Jurkat, Clone E6-1 (cell line): ENCODE measurements around the gene AUTS2.

Source experiments
- DNase-seq: peaks from one replicate; pipeline ENCODE4 v3.0.0-alpha.2; 2011; ENCODE audit warnings: low read depth, low spot score
- H3K4me3 ChIP-seq: 2 replicates; pipeline ENCODE4 v1.5.1; 2011; ENCODE audit warnings: mild to moderate bottlenecking, low read length, control low read depth, moderate library complexity

Gene AUTS2

GRCh38 chr7:69845721-69846495, 247.6 kb downstream of the AUTS2 start:
- no peak overlapping the region for H3K4me3 ChIP-seq
- DNase-seq = no peak

GRCh38 chr7:69847921-69848612, 249.8 kb downstream of the AUTS2 start:
- H3K4me3 ChIP-seq = no peak overlapping the region
- no peak for DNase-seq

- H3K4me3 ChIP-seq = no peak overlapping the region
- no peak for DNase-seq
Observed at GRCh38 chr7:69849268-69849667, 251.0 kb downstream of the AUTS2 start.

GRCh38 chr7:69857014-69857413, 258.7 kb downstream of the AUTS2 start:
- no peak for DNase-seq
- H3K4me3 ChIP-seq = no peak overlapping the region

GRCh38 chr7:69858471-69858870, 260.2 kb downstream of the AUTS2 start:
- DNase-seq = no peak
- H3K4me3 ChIP-seq = no peak overlapping the region

- no peak for DNase-seq
- H3K4me3 ChIP-seq = no peak overlapping the region
Observed at GRCh38 chr7:69859342-69859741, 261.1 kb downstream of the AUTS2 start.

GRCh38 chr7:69860486-69860885, 262.2 kb downstream of the AUTS2 start:
- no peak for DNase-seq
- no peak overlapping the region for H3K4me3 ChIP-seq

- DNase-seq = no peak
- no peak overlapping the region for H3K4me3 ChIP-seq
Observed at GRCh38 chr7:69860941-69861622, 262.8 kb downstream of the AUTS2 start.

GRCh38 chr7:69862413-69863064, 264.3 kb downstream of the AUTS2 start:
- DNase-seq = no peak
- H3K4me3 ChIP-seq = no peak overlapping the region

- H3K4me3 ChIP-seq = no peak overlapping the region
- DNase-seq = no peak
Observed at GRCh38 chr7:69864274-69864673, 266.0 kb downstream of the AUTS2 start.

GRCh38 chr7:69864822-69865221, 266.5 kb downstream of the AUTS2 start:
- H3K4me3 ChIP-seq = no peak overlapping the region
- no peak for DNase-seq

GRCh38 chr7:69868921-69869320, 270.6 kb downstream of the AUTS2 start:
- no peak for DNase-seq
- H3K4me3 ChIP-seq = no peak overlapping the region

GRCh38 chr7:69871213-69871885, 273.1 kb downstream of the AUTS2 start:
- DNase-seq = no peak
- no peak overlapping the region for H3K4me3 ChIP-seq

- no peak for DNase-seq
- no peak overlapping the region for H3K4me3 ChIP-seq
Observed at GRCh38 chr7:69871886-69872569, 273.8 kb downstream of the AUTS2 start.

- H3K4me3 ChIP-seq = no peak overlapping the region
- DNase-seq = no peak
Observed at GRCh38 chr7:69873512-69873911, 275.2 kb downstream of the AUTS2 start.

- DNase-seq = no peak
- no peak overlapping the region for H3K4me3 ChIP-seq
Observed at GRCh38 chr7:69878015-69878414, 279.7 kb downstream of the AUTS2 start.

GRCh38 chr7:69878591-69878990, 280.3 kb downstream of the AUTS2 start:
- DNase-seq = no peak

GRCh38 chr7:69879989-69880388, 281.7 kb downstream of the AUTS2 start:
- DNase-seq = no peak
- H3K4me3 ChIP-seq = no peak overlapping the region

More at GRCh38 chr7:69878591-69878990, 280.3 kb downstream of the AUTS2 start:
- H3K4me3 ChIP-seq = no peak overlapping the region

GRCh38 chr7:69880840-69881239, 282.6 kb downstream of the AUTS2 start:
- H3K4me3 ChIP-seq = no peak overlapping the region
- DNase-seq = no peak
